GM12864 (cell line): ENCODE measurements around the gene CELSR1.

Experiments
- DNase-seq: peaks from one replicate; pipeline ENCODE4 v3.0.0-alpha.2; 2011; ENCODE audit warnings: low read depth
- H3K4me3 ChIP-seq: 2 replicates; pipeline ENCODE4 v1.5.1; 2011; ENCODE audit warnings: mild to moderate bottlenecking, low read depth, low read length, control low read depth
- CTCF ChIP-seq: IDR thresholded peaks from 2 replicates; pipeline ENCODE4 v1.5.1; 2011; ENCODE audit warnings: low read depth, mild to moderate bottlenecking, moderate library complexity, low read length, control low read depth, inconsistent platforms; ENCODE audit errors: missing control alignments

CELSR1 gene

DNA sequence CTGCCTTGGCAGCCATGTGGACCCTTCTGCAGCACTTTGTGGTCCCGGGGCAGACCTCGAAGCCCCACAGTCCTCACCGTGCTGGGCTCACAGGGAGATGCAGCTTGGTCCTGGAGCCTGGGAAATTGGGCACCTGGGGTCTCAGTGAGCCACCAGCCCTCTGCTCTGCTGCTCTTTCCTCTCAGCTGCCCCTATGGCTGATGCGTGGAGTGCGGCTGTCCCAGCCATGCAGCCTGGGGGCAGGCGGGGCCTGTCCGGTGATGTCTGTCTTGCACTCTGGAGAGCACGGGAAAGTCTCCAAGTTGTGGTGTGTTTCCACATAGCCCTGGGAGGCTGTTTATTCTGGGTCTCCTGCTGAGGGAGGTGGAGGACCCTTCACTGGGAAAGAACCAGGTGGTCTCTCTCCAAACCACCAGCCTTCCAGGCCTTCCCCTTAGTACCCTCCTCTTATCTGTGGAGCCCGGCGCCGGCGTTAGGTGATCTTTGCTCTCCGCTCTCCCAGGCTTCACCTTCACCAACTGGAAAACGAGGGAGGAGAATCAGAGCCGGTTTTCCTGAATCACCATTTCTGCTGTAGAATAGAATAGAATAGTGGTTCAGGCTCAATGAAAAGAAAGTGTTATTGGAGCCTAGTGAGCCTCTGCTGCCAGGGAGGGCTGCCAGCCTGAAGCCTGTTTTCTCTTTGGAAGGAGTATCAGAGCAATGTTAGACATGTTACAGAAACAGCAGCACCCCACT lies 41.6 kb upstream of the CELSR1 start:
- no peak for TF ChIP-seq CTCF
- no peak for DNase-seq
- no peak overlapping the region for H3K4me3 ChIP-seq

DNA sequence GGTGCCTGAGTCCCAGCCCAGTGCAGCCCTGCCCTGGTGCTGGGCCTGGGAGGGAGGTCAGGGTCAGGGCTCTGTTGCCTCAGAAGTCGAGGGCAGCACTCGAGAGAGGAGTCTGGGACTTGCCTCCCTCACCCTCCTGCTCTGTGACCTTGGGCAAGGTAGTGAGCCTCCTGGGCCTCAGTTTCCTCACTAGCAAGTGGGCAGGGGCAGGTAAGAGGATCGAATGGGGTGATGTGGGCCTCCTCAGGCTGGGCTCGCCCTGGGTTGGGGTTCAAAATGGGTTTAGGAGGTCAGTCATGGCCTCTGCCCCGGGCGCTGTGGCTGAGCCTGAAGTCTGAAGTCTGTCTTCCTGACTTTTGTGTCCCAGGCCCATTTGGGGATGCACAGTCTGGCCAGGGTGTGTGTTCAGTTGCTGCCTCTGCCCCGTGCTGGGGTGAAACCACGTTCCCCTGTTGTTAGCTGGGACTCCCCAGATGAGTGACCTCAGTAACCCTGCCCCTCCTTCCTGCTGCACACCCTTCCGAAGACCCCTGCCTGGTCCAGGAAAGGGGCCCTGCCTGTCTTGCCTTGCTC lies 40.9 kb upstream of the CELSR1 start:
- DNase-seq: no peak
- H3K4me3 ChIP-seq: no peak overlapping the region
- no peak for TF ChIP-seq CTCF

DNA sequence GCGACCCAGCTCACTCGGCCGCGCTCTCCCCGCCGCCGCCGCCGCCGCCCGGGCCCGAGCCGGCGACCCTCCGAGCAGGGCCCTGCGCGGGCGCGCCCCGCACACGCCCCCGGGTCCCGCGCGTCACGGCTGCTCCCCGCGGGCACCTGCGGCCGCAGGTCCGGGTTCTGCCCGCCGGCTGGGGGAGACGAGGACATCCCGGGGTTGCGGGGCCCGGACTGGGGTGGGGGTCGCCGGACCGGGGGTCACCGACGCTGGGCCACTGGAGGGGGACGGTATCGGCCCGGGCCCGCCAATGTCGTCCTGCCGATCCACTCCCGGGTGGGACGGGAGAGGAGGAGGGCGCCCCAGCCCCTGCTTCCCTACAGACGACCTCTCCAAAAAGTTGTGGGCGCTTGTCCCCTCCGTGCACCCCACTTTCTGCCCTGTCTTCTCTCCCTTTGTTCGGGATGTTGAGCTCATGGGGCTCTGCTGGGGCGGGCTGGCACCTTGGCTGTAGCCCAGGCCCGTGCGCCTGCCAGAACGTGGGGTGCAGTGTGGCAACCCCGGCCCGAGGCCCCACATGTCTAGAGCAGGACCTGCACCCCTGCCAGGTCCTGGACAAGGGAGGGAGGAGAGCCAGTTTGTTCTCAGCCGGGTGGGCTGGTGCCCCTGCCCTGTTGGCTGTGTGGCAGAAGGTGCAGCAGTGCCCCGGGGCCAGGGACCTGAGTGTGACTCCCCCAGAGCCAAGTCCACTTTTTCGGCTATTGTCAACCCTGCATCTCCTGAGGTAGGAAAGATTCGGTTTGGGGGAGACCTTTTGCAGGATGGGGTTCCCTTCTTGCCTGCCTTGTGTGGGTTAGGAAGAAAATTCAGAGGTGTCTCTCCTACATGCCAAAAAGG lies 40.2 kb upstream of the CELSR1 start:
- no peak for TF ChIP-seq CTCF
- peak overlapping the region; percentile 68 for H3K4me3 ChIP-seq
- no peak for DNase-seq

GRCh38 chr22:46576556-46577367 lies 39.3 kb upstream of the CELSR1 start:
- peak overlapping the region; percentile 68 for H3K4me3 ChIP-seq
- no peak for DNase-seq
- no peak for TF ChIP-seq CTCF

DNA sequence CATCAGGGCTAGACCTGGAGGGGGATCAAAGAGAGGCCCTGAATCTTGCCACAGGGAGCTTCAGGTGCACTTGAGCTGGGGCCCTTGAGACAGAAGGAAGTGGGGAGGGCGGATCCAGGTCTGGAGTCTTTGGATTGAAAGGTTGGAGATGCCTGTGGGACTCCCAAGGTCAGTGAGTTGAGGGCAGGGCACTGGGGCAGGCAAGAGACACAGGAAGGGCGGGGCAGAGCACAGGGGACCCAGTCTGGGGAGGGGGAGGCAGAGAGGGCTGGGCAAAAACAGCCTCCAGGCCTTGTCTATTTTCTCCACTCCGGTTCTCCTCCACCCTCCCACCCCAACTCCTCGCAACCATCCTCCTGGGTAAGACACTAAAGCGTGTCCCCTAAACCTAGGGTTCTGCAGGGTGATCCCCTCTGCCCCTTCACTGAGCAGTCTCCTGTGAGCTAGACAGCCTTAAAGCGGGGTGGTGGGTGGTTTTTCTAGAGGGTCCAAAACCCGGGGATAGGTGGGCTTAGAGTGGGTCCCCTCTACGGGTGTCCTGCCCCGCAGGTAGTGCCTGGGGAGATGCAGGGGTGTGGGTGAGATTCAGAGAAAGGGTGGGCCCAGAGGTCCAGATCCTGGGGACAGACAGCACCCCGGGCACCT lies 38.6 kb upstream of the CELSR1 start:
- no peak for TF ChIP-seq CTCF
- H3K4me3 ChIP-seq: peak overlapping the region; percentile 52
- DNase-seq: no peak
